IPS-18c (cell line): Measurements from ENCODE around the gene BAG5.
"Not testable (repeated sequence)": the region's sequence is repeated elsewhere in the genome, so short reads cannot be mapped to it uniquely, and the experiment has no call there.

Source experiments
- H3K4me3 ChIP-seq: 2 replicates; pipeline ENCODE4 v1.7.0; 2013; ENCODE audit warnings: low read depth, mild to moderate bottlenecking, low read length, moderate library complexity; ENCODE audit not compliant: insufficient read depth
- H3K9me3 ChIP-seq: one replicate; pipeline ENCODE4 v1.6.1; 2013; ENCODE audit warnings: mild to moderate bottlenecking, low read length, moderate library complexity; ENCODE audit not compliant: control insufficient read depth, insufficient read depth

BAG5 gene

DNA sequence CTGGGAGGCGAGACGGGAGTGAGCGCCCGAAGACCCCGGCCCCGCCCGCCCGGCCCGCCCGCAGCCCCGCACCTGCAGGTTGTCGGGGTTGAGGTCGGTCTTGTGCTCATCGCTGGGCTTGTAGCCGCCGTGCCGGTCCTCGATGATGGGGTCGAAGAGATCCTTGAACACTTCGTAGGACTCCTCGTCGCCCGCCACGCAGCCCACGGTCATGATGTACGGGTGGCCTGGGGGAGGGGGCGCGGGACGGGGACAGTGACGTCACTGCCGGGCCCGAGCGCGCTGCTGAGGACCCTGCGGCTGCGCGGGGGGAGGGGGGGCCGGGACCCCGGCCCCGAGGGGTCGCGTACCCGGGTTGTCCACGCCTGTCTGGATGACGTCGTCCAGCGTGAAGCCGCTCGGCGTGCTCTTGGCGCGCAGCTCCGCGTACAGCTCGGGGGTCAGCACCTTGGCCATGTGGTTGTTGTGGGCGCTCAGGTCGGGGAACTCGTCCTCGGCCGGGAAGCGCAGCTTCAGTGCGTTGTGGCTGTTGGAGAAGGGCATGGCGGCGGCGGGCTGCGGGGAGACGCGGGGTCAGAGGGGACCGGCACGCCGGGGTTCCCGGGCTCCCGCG lies 40.4 kb downstream of the BAG5 start:
- Histone ChIP-seq H3K9me3 (peaks cover 2% of the 10 kb centered on the region), H3K4me3 (peak overlapping the region; percentile 85)

DNA sequence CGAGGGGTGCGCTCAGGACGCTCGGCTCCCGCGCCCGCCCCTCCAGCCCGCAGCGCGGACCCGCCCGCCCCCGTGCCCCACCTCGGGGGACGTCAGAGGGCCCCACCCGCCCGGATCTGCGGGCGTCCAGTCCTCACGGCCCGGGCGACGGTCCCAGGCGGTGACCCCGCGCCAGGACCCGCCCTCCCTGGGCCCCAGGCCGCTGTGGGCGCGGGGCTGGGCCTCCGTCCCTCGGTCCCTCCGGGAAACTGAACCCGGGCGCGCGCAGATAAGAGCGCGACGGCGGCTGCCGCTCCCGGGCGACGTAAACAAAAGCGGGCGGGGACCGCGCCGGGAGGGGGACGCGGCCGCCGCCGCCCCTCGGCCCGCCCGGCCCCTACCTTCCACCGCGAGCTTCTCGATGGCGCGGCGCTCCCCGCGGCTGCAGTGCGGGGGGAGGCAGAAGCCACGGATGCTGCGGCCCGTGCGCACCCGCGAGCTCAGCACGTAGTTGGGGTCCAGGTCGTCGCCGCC lies 41.0 kb downstream of the BAG5 start:
- peaks cover 2% of the 10 kb centered on the region for H3K9me3 ChIP-seq
- peak overlapping the region; percentile 85 for H3K4me3 ChIP-seq

GRCh38 chr14:103520657-103521437 lies 41.6 kb downstream of the BAG5 start:
- Histone ChIP-seq H3K9me3 (peaks cover 2% of the 10 kb centered on the region), H3K4me3 (peak overlapping the region; percentile 85)

DNA sequence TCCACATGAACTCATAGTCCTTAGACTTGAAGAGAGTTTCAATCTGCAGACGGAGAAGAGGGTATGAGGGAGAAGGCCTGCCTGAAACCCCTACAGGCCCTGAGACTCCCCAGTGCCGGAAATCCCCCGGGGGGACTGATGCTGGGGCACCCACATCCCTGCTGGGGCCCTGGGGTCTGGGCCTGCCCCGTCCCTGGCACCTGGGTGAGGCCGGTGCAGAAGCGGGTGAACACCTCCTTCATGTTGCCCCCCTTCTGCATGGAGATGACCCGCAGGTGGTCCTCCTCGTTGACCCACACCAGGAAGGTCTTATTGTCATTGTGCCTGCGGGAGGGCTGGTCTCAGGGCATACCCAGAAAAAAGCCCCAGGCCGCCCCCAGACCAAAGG lies 42.2 kb downstream of the BAG5 start:
- Histone ChIP-seq H3K4me3 (no peak overlapping the region), H3K9me3 (peaks cover 2% of the 10 kb centered on the region)

DNA sequence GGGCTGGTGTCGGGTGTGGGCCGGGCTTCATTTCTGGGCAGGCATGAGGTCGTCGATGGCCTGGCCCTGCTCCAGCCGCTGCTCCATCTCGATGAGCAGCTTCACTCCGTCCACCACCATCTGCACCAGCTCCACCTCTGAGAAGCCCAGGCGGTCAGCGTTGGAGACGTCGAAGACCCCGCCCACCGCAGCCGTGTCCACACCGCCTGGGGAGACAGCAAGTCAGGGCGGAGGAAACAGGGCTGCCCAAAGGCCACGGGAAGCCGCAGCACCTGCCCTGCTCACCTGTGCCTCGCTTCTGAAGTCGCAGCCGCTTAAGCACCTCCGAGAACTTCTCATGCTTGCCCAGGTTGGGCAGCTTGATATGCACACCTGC lies 42.6 kb downstream of the BAG5 start:
- no peak overlapping the region for H3K4me3 ChIP-seq
- H3K9me3 ChIP-seq = peaks cover 2% of the 10 kb centered on the region

DNA sequence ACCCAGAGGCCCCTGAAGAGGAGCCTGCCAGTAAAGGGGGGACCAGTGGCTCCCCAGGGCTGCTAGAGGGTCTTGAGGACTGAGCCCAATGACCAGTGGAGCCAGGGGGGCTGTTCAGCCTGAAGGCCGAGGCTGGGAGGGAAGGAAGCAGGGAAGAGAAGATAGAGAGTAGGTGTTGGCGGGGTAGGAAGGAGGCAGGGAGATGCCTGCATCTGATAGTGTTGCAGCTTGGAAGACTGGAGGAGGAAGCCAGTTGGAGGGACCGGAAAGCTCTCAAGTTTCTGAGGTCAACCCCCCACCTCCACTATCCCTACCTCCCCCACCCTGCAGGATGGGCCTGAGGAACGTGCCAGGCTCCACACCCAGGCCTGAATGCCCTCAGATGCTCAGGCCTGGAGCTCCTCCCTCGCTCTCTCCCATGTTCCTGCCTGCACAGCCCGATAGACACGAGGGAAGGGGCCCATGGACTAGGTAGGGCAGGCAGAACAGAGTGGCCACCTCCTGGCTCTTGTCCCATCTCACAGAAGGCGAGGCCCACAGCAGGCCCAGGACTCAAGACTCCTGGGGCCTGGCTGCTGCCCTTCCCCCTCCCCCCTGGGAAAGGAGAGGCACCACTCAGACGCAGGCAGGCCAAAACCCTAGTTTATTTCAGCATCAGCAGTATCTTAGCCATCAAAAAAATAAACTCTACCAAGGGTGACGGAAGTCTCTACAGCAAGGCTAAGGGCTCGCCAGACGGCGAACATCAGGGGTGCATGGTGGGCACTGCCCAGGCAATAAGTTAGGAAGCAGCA lies 43.2 kb downstream of the BAG5 start:
- Histone ChIP-seq H3K9me3 (peaks cover 2% of the 10 kb centered on the region), H3K4me3 (no peak overlapping the region)

DNA sequence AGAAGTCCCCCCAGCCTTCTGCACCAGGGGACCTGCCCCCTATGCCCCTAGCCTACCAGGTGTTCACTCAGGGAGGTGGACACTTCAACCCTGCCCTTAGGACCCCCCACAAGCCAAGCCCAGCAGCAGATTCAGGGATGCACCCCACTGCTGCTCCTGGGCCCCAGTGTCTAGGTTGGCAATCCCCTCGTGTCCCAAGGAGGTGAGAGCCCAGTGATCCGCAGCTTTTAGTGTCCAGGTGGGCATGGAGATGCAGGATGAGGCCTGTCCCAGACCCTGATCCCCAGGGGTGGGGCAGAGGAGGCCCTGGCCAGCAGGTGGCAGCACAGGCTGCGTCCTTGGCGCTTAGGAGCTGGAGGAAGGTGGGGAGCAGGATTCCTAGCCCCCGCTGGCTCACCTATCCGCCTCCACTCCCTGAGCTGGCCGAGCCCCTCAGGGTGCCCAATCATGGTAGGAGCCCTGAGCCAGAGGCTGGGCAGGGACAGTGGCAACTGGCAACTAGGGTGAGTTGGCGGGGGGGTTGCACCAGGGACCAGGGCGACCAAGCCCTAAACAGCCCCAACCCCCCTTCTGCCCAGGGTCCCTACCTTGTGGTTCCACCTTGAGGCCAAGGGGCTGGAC lies 43.9 kb downstream of the BAG5 start:
- Histone ChIP-seq H3K4me3 (no peak overlapping the region), H3K9me3 (peaks cover 2% of the 10 kb centered on the region)

DNA sequence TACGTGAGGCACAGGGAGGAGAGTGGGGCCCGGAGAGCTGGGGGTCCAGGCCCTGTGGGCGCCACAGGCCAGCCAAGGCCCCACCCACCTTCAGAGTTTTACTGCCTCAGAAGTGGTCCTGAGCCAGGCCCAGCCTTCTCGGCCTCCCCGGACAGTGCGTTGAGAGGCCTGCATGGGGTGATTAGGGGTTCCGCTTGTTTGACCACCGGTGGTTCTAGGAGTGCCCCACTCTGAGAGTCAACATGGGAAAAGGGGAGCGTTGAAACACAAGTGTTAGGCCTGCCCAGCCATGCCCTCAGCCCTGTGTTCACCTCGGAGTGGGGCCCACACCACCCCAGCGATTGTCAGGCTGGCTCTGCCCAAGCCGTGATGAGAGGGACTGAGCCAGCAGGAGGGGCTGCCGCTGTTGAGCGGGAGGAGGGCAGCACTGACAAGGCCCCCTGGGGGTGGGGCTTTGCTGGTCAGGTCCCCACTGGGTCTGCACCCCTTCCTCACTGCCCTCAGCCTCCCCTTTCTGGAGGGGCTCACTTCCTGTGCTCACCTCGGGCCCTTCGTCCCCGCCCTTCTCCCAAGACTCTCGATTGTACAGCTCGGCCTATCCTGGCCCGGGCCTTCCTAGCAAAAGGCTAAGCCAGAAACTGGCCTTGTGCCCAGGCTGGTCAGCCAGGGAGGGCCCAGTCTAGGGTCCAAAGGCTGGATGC lies 44.6 kb downstream of the BAG5 start:
- no peak overlapping the region for H3K4me3 ChIP-seq
- H3K9me3 ChIP-seq = peaks cover 2% of the 10 kb centered on the region

GRCh38 chr14:103517174-103517566 lies 45.3 kb downstream of the BAG5 start:
- Histone ChIP-seq H3K9me3 (peaks cover 2% of the 10 kb centered on the region), H3K4me3 (no peak overlapping the region)

DNA sequence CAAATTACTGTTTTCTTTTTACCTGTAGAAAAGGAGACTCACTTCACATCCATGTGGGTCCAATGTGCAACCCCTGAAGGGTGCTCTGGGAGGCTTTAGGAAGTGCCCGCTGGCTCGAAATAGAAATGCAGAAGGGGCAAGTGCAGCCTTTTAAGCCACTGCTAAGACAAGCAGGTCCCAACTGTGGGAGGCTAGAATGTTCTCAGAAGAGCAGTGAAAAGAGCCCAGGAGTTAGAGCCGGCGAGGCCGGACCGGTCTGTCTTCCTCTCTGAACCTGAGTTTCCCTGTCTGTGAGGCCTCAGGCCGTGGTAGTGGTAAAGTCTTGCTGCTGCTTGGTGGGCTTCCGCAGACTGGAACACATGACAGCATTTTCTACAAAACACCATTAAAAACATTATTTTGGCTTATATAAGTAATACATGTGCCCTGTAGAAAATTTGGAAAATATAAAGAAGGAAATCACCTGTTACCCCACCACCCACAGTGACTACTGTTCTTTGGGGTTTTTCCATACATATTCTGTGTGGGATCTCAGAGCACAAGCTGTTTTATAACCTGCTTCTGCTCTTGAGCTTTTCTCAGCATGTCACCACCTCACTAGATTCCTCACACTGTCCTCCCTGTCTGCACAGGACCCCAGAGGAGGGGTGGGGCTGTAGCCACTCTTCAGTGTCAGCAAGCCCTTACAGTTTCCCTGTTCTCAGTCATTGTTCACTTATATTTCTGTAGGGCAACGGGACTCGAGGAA lies 45.9 kb downstream of the BAG5 start:
- Histone ChIP-seq H3K9me3 (peaks cover 2% of the 10 kb centered on the region), H3K4me3 (no peak overlapping the region)

GRCh38 chr14:103514596-103515421 lies 47.6 kb downstream of the BAG5 start:
- Histone ChIP-seq H3K9me3 (no peaks in the 10 kb centered on the region), H3K4me3 (no peak overlapping the region)

DNA sequence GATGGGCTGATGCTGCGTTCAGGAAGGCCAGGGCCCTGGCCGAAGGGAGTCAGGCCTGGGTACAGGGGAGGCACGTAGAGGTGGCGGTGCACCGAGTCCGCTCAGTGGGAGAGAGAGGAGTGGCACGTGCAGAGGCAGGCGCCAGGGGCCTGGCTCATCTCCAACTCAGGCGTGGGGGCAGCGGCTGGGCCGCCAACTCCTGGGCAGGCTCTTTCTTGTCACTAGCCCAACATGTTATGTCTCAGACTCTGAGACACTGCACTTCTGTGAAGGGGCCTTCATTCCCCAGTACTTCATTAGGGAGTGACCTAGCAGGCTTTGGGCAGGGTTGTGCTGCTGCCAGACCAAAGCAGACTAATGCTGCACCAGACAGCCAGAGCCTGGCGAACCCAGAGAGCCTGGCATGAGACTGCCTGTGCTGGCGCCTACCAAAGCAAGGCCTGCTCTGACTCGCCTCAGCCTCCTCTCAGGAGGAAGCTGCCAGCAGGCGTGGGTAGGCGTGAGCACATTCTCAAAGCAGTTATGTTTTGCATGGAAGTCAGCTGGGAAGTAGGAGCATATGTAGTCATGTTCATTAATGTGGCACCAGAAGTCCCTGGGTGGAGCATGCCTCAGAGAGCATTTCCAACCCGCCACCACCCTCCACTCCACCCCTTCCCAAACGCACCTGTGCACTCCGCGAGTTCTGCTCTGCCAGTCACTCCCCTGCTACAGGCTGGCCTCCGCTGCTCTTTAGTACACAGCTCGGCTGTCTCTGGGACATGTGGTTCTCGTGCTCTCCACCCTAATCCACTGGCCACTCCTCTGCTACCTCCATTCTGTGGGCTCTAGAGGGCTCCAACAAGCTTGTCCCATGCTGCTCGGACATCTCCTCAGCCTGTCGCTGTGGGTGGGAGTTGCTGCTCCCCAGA lies 49.5 kb downstream of the BAG5 start:
- no peak overlapping the region for H3K4me3 ChIP-seq

GRCh38 chr14:103512180-103512579 lies 50.3 kb downstream of the BAG5 start:
- not testable (repeated sequence) for H3K9me3 ChIP-seq, H3K4me3 ChIP-seq

More for the DNA sequence above, 49.5 kb downstream of the BAG5 start:
- no peaks in the 10 kb centered on the region for H3K9me3 ChIP-seq

GRCh38 chr14:103510724-103511693 lies 51.4 kb downstream of the BAG5 start:
- no peaks in the 10 kb centered on the region for H3K9me3 ChIP-seq
- H3K4me3 ChIP-seq = no peak overlapping the region
